Parathyroid adenoma (tissue), 2 donors: ENCODE data around the gene LPXN.

Experiments used
- H2AFZ ChIP-seq: fragments of 300-600 bp; sonication (generic); one replicate; pipeline ENCODE4 v1.7.0; 2017; ENCODE audit warnings: antibody characterized with exemption, mild to moderate bottlenecking
- H3K27ac ChIP-seq: fragments of 300-600 bp; sonication (generic); one replicate; pipeline ENCODE4 v1.7.0; 2017
- H3K27me3 ChIP-seq: fragments of 300-600 bp; sonication (generic); one replicate; pipeline ENCODE4 v1.7.0; 2017; ENCODE audit warnings: low read length; ENCODE audit not compliant: control insufficient read depth, insufficient read depth
- H3K36me3 ChIP-seq: fragments of 300-600 bp; sonication (generic); one replicate; pipeline ENCODE4 v1.7.0; 2017; ENCODE audit warnings: low read length; ENCODE audit not compliant: control insufficient read depth, insufficient read depth
- H3K4me1 ChIP-seq: fragments of 300-600 bp; sonication (generic); one replicate; pipeline ENCODE4 v1.7.0; 2017; ENCODE audit warnings: control low read depth
- H3K4me2 ChIP-seq: fragments of 300-600 bp; sonication (generic); one replicate; pipeline ENCODE4 v1.7.0; 2017; ENCODE audit warnings: low read length
- H3K4me3 ChIP-seq: fragments of 300-600 bp; sonication (generic); one replicate; pipeline ENCODE4 v1.7.0; 2017; ENCODE audit warnings: low read depth, low read length
- H3K79me2 ChIP-seq: fragments of 300-600 bp; sonication (generic); one replicate; pipeline ENCODE4 v1.7.0; 2017; ENCODE audit warnings: control low read depth
- H3K9ac ChIP-seq: fragments of 300-600 bp; sonication (generic); one replicate; pipeline ENCODE4 v1.7.0; 2017; ENCODE audit warnings: mild to moderate bottlenecking
- H3K9me3 ChIP-seq: fragments of 300-600 bp; sonication (generic); one replicate; pipeline ENCODE4 v1.7.0; 2017; ENCODE audit warnings: low read length; ENCODE audit not compliant: control insufficient read depth
- TF ChIP-seq, protein P1 (sequence below): fragments of 300-600 bp; sonication (generic); IDR thresholded peaks from one replicate; pipeline ENCODE4 v1.7.0; 2017; ENCODE audit warnings: antibody characterized with exemption, mild to moderate bottlenecking
- donor health status: primary hyperparathyroidism.

The LPXN gene

DNA sequence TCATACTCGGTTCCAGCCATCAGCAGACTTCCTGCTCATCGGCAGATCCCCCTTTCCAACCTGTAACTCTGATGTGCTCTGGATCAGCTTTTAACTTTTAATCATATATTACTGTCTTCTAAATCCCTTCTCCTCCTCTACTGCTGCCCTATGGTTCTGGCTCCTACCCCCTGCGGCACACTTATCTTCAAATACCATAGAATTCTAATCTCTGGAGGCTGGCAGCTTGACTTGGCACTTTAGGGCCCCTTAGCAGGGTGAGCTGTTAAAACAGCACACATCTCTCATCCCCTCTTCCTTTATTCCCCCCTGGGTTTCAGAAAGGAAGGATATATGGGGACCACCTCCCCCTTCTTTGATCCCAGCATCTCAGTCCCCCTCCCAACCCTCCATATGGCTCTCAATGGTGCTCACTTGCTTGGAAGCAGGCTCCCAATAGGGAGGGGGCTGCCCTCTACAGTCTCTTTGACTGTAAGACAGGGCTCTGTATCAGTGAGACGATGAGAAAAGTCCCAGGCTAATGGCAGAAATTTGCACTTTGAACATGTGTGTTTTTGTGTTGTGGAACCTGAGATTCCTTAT is 42.4 kb upstream of the LPXN start:
- H3K36me3 ChIP-seq, result no peaks in the 10 kb centered on the region

DNA sequence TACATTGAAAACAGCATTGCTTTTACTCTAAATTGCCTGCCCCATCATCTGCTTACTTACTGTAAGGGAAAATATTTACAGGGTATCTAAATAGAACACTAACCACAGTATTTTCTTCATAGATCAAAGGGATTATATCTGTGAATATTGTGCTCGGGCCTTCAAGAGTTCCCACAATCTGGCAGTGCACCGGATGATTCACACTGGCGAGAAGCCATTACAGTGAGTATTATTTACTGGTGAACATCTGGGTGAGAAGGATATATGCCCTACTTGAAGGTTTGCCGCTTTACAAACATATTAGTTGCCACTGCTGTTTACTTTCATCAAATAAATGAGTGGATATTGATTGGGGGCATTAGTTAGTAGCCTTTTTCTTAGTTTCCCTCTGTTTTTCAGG is 40.9 kb upstream of the LPXN start:
- H3K4me2 ChIP-seq, result no peak overlapping the region
- H3K27me3 ChIP-seq, result no peaks in the 10 kb centered on the region
- H3K4me1 ChIP-seq, result no peaks in the 10 kb centered on the region
- no peaks in the 10 kb centered on the region for H3K9me3 ChIP-seq
- H3K36me3 ChIP-seq, result no peaks in the 10 kb centered on the region
- no peak overlapping the region for H3K4me3 ChIP-seq
- H3K9ac ChIP-seq, result no peak overlapping the region
- no peak overlapping the region for H3K27ac ChIP-seq
- TF ChIP-seq, protein P1, sequence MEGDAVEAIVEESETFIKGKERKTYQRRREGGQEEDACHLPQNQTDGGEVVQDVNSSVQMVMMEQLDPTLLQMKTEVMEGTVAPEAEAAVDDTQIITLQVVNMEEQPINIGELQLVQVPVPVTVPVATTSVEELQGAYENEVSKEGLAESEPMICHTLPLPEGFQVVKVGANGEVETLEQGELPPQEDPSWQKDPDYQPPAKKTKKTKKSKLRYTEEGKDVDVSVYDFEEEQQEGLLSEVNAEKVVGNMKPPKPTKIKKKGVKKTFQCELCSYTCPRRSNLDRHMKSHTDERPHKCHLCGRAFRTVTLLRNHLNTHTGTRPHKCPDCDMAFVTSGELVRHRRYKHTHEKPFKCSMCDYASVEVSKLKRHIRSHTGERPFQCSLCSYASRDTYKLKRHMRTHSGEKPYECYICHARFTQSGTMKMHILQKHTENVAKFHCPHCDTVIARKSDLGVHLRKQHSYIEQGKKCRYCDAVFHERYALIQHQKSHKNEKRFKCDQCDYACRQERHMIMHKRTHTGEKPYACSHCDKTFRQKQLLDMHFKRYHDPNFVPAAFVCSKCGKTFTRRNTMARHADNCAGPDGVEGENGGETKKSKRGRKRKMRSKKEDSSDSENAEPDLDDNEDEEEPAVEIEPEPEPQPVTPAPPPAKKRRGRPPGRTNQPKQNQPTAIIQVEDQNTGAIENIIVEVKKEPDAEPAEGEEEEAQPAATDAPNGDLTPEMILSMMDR, result no peak
- no peak overlapping the region for H2AFZ ChIP-seq
- no peaks in the 10 kb centered on the region for H3K79me2 ChIP-seq

More for the DNA sequence above, 42.4 kb upstream of the LPXN start:
- Histone ChIP-seq H3K27ac (no peak overlapping the region), H3K4me2 (no peak overlapping the region), H3K79me2 (no peaks in the 10 kb centered on the region), H3K27me3 (no peaks in the 10 kb centered on the region), H3K4me1 (no peaks in the 10 kb centered on the region), H3K9ac (no peak overlapping the region), H2AFZ (no peak overlapping the region), H3K9me3 (no peaks in the 10 kb centered on the region), H3K4me3 (no peak overlapping the region)
- TF ChIP-seq, protein P1, result peak; percentile 14

DNA sequence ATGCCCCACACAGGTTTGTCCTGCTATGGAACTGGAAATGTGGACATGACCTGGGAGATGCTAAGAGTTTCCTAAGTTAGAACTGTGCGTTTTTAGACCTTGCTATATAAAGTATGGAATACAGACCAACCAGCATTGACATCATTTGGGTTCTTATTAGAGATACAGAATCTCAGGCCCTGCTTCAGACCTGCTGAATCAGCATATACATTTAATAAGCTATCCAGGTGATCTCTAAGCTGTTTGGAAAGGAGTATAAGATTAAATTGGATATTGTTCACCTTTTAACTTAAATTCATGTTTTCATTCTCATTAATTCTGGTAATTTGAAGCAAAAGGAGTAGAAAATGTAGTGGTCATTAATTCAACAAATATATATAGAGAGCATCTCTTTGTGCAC is 39.9 kb upstream of the LPXN start:
- Histone ChIP-seq H3K27me3 (no peaks in the 10 kb centered on the region), H2AFZ (no peak overlapping the region), H3K4me3 (no peak overlapping the region), H3K4me1 (no peaks in the 10 kb centered on the region), H3K4me2 (no peak overlapping the region), H3K9me3 (no peaks in the 10 kb centered on the region), H3K27ac (no peak overlapping the region), H3K79me2 (no peaks in the 10 kb centered on the region), H3K9ac (no peak overlapping the region), H3K36me3 (no peaks in the 10 kb centered on the region)
- TF ChIP-seq, protein P1, result no peak

DNA sequence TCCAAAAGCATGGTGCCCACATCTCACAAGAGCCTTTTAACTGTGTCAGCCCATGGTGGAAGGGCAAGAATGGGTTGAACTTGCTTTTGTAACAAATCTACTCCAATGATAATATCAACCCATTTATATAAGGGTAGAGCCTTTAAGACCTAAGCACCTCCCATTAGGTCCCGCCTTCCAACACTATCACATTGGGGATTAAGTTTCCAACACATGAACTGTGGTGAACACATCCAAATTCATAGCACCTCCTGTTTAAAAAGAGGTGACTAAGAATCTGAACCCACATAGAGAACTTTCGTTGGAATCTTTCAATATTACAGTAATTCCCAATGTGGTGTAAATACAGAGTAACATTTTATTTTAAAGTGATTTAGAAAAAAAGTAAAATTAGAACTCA is 37.6 kb upstream of the LPXN start:
- Histone ChIP-seq H3K4me2 (no peak overlapping the region), H2AFZ (no peak overlapping the region), H3K9me3 (no peaks in the 10 kb centered on the region), H3K27ac (no peak overlapping the region), H3K4me1 (no peaks in the 10 kb centered on the region), H3K79me2 (no peaks in the 10 kb centered on the region), H3K9ac (no peak overlapping the region), H3K36me3 (no peaks in the 10 kb centered on the region), H3K27me3 (no peaks in the 10 kb centered on the region), H3K4me3 (no peak overlapping the region)
- TF ChIP-seq, protein P1, result no peak

DNA sequence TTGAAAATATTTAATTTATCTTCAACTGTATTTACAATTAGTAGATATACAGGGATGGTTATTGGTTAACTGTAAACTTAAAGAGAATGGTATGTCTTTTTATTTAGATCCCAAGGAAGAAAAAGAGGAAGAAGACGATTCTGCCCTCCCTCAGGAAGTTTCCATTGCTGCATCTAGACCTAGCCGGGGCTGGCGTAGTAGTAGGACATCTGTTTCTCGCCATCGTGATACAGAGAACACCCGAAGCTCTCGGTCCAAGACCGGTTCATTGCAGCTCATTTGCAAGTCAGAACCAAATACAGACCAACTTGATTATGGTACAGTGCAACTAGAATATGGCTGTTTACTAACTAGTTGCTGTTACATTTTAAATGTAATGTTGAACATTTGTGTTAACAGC is 34.1 kb upstream of the LPXN start:
- no peaks in the 10 kb centered on the region for H3K79me2 ChIP-seq
- H3K9ac ChIP-seq, result no peak overlapping the region
- H3K36me3 ChIP-seq, result no peaks in the 10 kb centered on the region
- H3K4me2 ChIP-seq, result no peak overlapping the region
- H3K4me3 ChIP-seq, result no peak overlapping the region
- TF ChIP-seq, protein P1, result no peak
- H3K9me3 ChIP-seq, result no peaks in the 10 kb centered on the region
- H3K27me3 ChIP-seq, result no peaks in the 10 kb centered on the region
- no peak overlapping the region for H2AFZ ChIP-seq
- H3K4me1 ChIP-seq, result no peaks in the 10 kb centered on the region
- H3K27ac ChIP-seq, result no peak overlapping the region
